ENCODE results near the gene SCGB3A2. TPM values are rescaled to one million over a fixed set of nuclear protein-coding genes. Genes with fewer than 3 reads are reported as not detected.

Gene SCGB3A2
- total and polyA plus RNA-seq, 2 donors (not counting 3 experiments of a cell fraction or from before 2014, with no cell fraction given) = not detected

- H3K79me2 ChIP-seq (ENCODE audit: control insufficient read depth, insufficient read depth, low read length) = no peaks in the 10 kb centered on the region
- DNase-seq (ENCODE audit: low read depth, low spot score) (no peak), FAIRE-seq (no peak)
- H3K4me1 ChIP-seq (ENCODE audit: control insufficient read depth, extremely low read depth, insufficient read depth, low read length) = peaks cover 10% of the 10 kb centered on the region
- H3K9me3 ChIP-seq (replicated peaks; ENCODE audit: control insufficient read depth, insufficient read depth, low read length) = no peaks in the 10 kb centered on the region
- H3K9ac ChIP-seq (replicated peaks; ENCODE audit: extremely low read depth, insufficient read depth, low read length) = no peak overlapping the region
- dilution Hi-C loops (cut with MboI; ENCODE audit: extremely low pct_ligation_motif_present, low sequenced_read_pairs) = no loop called here
- no peak overlapping the region for H2AFZ ChIP-seq (ENCODE audit: low read depth, low read length)
- no TSS peak for BruUV-seq (replicated peaks)
- CTCF ChIA-PET = no interaction called here
- intact Hi-C loops (cut with micrococcal nuclease) = no loop called here
- no peaks in the 10 kb centered on the region for H4K20me1 ChIP-seq (replicated peaks; ENCODE audit: control insufficient read depth, extremely low read depth, insufficient read depth, low read length)
- POLR2A ChIA-PET = no interaction called here
- H3K27ac ChIP-seq (ENCODE audit: insufficient read depth, low read depth, low read length) = no peak overlapping the region
- no peak for TF ChIP-seq FOS (IDR thresholded peaks at IDR 0.05; ENCODE audit: borderline replicate concordance, insufficient read depth, low read length)
- no peak for TF ChIP-seq JUN (IDR thresholded peaks at IDR 0.05; ENCODE audit: borderline replicate concordance, insufficient read depth, insufficient read length, low read depth)
- no peak for TF ChIP-seq EZH2 (IDR thresholded peaks at IDR 0.05; ENCODE audit: borderline replicate concordance, low read depth, low read length, severe bottlenecking)
- no peak for TF ChIP-seq POLR2A (IDR thresholded peaks at IDR 0.05; ENCODE audit: low read depth, low read length)
- TF ChIP-seq, protein P1, sequence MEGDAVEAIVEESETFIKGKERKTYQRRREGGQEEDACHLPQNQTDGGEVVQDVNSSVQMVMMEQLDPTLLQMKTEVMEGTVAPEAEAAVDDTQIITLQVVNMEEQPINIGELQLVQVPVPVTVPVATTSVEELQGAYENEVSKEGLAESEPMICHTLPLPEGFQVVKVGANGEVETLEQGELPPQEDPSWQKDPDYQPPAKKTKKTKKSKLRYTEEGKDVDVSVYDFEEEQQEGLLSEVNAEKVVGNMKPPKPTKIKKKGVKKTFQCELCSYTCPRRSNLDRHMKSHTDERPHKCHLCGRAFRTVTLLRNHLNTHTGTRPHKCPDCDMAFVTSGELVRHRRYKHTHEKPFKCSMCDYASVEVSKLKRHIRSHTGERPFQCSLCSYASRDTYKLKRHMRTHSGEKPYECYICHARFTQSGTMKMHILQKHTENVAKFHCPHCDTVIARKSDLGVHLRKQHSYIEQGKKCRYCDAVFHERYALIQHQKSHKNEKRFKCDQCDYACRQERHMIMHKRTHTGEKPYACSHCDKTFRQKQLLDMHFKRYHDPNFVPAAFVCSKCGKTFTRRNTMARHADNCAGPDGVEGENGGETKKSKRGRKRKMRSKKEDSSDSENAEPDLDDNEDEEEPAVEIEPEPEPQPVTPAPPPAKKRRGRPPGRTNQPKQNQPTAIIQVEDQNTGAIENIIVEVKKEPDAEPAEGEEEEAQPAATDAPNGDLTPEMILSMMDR (IDR thresholded peaks at IDR 0.05; ENCODE audit: extremely low read depth in 1 of 2, insufficient read depth in 1 of 2, low read depth in 1 of 2, low read length in 2 of 2) = no peak
- H3K27me3 ChIP-seq (ENCODE audit: control insufficient read depth in 2 of 2, insufficient read depth in 2 of 2, low read length in 2 of 2) = no peaks in the 10 kb centered on the region
- no peaks in the 10 kb centered on the region for H3K36me3 ChIP-seq (ENCODE audit: control insufficient read depth in 2 of 2, extremely low read depth in 1 of 2, insufficient read depth in 2 of 2, low read length in 2 of 2)
- no peak overlapping the region for H3K4me3 ChIP-seq (replicated peaks in 1 of 3; ENCODE audit: insufficient read depth in 1 of 3, low read depth in 1 of 3, low read length in 3 of 3)
- H3K9me1 ChIP-seq (replicated peaks; ENCODE audit: control insufficient read depth, extremely low read depth, insufficient read depth, low read length) = no peaks in the 10 kb centered on the region
- H3K4me2 ChIP-seq (ENCODE audit: insufficient read depth, low read length) = no peak overlapping the region
Observed at GRCh38 chr5:147902609-147903115, 24.2 kb downstream of the SCGB3A2 start.

DNA sequence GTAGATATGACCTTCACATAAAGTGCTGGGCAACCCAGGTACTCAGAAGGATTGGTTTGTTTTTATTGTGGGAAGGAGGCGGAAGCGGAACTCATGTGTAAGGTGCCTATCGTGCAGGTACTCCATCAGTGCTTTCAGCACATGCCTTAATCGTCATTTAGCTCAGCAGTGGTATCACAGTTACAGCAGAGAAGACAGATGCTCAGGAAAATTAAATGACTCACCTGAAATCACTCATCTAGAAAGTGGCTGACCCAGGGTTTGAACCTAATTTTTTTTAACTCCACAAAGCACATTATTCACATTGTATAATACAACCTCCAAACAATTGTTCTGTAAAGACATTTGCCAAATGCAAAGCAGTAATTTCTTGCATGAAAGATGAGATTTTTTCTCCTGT is 25.6 kb downstream of the SCGB3A2 start:
- Histone ChIP-seq H3K4me1 (ENCODE audit: control insufficient read depth, extremely low read depth, insufficient read depth, low read length) (peaks cover 4% of the 10 kb centered on the region), H3K27ac (ENCODE audit: insufficient read depth, low read depth, low read length) (no peak overlapping the region), H3K9me3 (replicated peaks; ENCODE audit: control insufficient read depth, insufficient read depth, low read length) (no peaks in the 10 kb centered on the region), H4K20me1 (replicated peaks; ENCODE audit: control insufficient read depth, extremely low read depth, insufficient read depth, low read length) (no peaks in the 10 kb centered on the region), H3K9me1 (replicated peaks; ENCODE audit: control insufficient read depth, extremely low read depth, insufficient read depth, low read length) (no peaks in the 10 kb centered on the region), H3K4me3 (replicated peaks in 1 of 3; ENCODE audit: insufficient read depth in 1 of 3, low read depth in 1 of 3, low read length in 3 of 3) (no peak overlapping the region), H3K36me3 (ENCODE audit: control insufficient read depth in 2 of 2, extremely low read depth in 1 of 2, insufficient read depth in 2 of 2, low read length in 2 of 2) (no peaks in the 10 kb centered on the region), H3K4me2 (ENCODE audit: insufficient read depth, low read length) (no peak overlapping the region), H3K9ac (replicated peaks; ENCODE audit: extremely low read depth, insufficient read depth, low read length) (no peak overlapping the region), H3K79me2 (ENCODE audit: control insufficient read depth, insufficient read depth, low read length) (no peaks in the 10 kb centered on the region), H2AFZ (ENCODE audit: low read depth, low read length) (no peak overlapping the region), H3K27me3 (ENCODE audit: control insufficient read depth in 2 of 2, insufficient read depth in 2 of 2, low read length in 2 of 2) (no peaks in the 10 kb centered on the region)
- intact Hi-C loops (cut with micrococcal nuclease) (no loop called here), dilution Hi-C loops (cut with MboI; ENCODE audit: extremely low pct_ligation_motif_present, low sequenced_read_pairs) (no loop called here)
- FAIRE-seq (no peak), DNase-seq (ENCODE audit: low read depth, low spot score) (no peak)
- no TSS peak for BruUV-seq (replicated peaks)
- TF ChIP-seq POLR2AphosphoS5 (IDR thresholded peaks at IDR 0.05; ENCODE audit: insufficient read depth, low read depth, low read length) = no peak
- TF ChIP-seq POLR2A (IDR thresholded peaks at IDR 0.05; ENCODE audit: low read depth, low read length) = no peak
- no peak for TF ChIP-seq MYC (IDR thresholded peaks at IDR 0.05; ENCODE audit: low read depth, low read length)
- TF ChIP-seq MAX (IDR thresholded peaks at IDR 0.05; ENCODE audit: insufficient read depth, insufficient read length) = no peak
- ChIA-PET POLR2A (no interaction called here), CTCF (no interaction called here)
